ENCODE results near the gene RBM19.

The RBM19 gene

DNA sequence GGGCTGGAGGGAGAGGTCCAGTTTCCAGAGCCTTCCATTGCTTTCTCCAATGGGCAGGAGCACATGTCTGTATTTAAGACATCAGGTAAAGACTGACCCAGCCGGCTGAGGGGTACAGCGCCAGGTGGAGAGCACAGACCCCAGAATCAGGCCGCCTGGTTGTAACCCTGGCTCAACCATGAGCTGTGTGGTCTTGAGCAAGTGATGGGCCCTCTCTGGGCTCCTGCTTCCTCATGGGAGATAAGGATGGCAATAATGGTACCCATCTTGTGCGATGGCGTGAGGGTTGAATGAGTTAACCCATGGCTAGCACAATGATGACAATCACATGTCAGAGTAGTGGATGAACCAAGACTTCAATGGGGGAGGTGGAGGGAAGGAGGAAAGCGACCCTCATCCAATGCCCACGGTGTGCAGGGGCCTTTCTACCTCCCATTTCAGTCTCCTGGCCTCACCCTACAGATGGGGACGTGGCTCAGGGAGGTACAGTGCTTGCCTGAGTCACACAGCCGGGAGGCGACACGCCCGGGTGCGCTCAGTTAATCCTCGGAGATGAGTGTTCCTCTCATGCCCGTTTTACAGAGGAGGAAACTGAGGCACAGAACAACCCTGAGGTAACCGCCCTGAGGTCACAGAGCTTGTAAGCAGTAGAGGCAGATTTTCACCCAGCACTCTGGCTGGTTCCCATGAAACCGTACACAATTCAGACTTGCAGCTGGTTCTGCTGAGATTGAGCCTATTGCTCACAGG is 163.9 kb downstream of the RBM19 start:
- DNase-seq (ENCODE audit: low spot score): no peak

DNA sequence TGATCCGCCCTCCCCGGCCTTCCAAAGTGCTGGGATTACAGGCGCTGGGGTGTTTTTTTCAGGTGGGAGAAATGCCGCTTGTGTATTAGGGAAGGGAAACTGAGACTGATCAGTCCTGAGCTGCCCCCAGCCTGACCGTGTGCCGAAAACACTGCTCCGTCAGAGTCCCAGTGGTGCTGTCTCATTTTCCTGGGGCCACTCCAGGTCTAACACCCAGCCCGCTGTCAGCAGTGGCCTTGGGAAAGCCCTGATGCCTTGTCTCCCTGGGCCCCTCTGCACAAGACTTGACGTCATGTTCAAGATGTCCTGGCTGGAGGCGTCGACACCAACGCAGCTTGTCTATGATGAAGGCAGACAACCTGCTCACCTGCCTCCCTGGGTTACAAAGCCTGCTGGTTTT is 165.9 kb downstream of the RBM19 start:
- DNase-seq (ENCODE audit: low spot score): no peak

DNA sequence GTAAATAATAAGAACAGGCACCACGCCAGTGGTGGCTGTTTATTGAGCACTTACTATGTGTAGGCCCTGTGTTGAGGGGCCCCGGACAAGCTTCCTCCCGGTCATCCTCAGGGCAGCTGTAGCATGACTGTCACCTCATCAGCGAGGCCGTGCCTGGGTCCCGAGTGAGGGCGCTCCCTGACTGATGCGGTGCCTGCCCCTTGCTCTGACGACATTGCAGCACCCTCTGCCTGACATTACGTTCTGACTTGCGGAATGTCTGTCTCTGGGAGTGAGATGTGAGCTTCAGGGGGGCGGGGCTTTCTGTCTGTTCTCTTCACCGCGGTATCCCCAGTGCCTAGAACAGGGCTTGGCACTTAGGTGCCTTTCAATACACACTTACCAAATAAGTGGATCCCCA is 167.6 kb downstream of the RBM19 start:
- DNase-seq (ENCODE audit: low spot score): no peak

DNA sequence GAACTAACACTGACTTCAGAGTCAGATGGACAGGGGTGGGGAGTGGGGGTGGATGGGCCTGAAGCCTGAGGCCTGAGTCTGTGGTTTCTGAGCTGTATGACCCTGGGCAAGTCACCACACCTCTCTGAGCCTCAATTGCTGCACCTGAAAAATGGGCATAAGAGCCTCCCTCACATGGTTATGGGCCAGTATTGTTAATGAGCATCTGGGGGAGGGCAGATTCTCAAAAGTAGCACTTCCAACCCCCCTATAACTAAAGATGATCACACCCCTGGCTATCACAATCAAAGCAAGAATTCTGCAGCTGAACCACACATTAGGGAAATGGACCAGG is 168.6 kb downstream of the RBM19 start:
- no peak for DNase-seq (ENCODE audit: low spot score)

DNA sequence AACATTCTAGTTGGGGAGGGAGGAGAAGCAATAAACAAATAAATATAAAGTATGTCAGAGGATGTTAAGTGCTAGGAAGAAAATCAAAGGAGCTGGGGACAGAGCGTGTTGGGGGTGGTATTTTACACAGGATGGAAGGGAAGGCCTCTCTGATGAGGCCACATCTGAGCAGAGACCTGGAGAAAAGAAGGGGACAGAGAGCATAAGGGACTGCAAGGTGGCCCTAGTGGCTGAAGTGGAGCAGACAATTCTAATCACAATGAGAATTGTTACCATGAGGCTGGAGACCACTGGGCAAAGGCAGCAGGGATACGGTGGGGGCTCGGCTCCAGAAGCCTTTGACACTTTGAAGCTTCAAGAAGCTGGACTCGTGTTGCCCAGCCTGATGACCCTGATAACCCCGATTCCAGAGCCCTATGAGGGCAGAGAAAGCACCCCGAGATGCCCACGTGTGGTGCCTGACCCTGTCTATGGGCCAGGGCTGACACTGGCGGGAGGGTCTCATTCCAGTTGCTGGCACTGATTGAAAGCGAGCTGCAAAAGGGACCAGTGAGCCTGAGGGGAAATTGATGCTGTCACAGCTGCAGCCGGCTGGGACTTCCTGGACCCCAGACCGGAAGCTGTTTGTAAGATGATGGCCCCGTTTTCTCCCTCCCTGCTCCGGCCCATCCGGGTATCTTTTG is 169.1 kb downstream of the RBM19 start:
- DNase-seq (ENCODE audit: low spot score): no peak

DNA sequence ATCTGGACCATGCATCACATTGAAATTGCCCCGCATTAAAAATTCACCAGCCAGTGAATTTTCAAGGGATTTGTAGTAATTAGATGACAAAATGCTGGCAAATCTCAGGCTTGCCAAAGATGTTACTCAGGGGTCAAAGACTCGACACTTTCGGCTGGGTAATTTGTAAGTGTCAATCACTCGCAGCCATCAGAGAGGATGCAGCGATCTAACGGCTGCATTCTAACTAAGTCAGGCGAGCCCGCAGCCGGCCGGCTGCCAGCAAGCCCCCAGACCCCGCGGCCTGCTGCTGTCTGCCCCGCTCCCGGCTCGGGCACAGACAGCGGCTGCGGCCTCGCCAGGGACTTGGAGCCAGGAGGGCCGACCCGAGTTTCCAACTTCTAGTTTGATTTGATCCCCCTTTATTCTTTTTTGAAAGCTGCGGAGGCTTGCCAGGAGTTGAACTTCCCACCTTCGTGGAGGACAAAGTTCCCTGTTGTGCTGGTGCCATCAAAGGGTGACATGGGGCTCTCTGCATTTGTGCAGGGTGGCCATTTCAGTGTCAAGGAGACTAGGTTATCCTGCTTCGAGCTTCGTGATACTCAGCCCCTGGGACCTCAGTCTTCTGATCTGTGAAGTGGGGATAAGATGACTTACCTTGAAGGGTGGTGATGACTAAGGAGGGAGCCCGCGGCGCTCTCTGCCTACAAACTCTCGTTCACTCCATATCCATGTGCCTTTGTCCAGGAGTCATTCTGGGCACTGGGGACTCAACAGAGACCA is 169.9 kb downstream of the RBM19 start:
- DNase-seq (ENCODE audit: low spot score): no peak

DNA sequence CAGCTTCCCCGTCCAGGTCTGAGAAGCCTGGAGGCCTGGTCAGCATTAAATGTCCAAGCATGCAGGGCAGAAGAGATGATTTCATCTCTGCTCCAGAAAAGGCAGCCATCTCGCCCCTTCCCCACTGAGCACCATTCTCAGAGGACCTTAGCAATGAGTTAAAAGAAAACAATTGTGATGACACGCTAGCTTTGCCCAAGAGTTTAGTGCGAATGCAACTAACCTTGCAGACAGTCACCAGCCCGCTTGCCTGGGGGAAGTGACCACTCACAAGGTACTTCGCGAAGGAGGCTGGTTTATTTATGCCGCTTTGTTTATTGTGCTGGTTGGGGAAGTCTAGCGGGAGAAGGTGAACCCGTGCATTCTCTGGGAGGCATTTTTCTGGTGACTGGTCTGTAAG is 170.7 kb downstream of the RBM19 start:
- DNase-seq (ENCODE audit: low spot score): no peak

DNA sequence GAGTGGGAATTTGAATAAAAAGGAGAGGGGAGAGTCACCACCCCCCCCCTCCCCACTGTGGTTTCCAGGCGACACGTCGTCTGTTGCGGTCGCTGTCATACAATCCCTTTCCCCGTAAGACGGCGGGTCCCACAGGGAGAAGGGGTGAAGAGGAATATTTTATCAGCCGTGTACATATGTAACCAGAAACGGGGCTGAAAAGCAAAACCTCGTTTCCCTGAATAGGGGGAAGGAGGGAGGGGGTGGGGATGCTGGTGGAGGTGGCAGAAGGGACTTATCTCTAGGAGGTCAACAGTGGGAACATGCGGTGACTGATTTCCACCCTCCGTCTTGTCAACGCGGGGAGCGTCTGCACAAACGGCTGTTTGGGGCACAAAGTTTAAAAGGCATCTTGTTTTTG is 171.4 kb downstream of the RBM19 start:
- no peak for DNase-seq (ENCODE audit: low spot score)

DNA sequence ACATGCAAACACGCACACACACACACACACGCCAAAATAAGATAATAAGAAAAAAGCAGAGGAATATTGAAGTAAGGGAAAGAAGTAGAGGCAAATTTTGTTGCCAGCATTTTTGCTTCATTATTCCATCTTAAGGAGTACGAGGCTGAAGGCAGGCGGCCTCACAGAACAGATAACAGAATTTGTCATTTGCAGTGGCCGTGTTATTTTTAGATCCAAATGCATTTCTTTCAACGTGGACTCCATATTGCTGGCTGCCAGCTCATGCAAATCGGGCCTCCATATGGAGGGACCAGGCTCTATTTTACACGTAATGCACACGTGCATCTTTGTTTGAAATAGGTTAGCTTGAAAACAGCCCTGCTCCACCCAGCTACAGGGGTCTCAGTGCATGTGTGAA is 172.9 kb downstream of the RBM19 start:
- DNase-seq (ENCODE audit: low spot score): no peak

DNA sequence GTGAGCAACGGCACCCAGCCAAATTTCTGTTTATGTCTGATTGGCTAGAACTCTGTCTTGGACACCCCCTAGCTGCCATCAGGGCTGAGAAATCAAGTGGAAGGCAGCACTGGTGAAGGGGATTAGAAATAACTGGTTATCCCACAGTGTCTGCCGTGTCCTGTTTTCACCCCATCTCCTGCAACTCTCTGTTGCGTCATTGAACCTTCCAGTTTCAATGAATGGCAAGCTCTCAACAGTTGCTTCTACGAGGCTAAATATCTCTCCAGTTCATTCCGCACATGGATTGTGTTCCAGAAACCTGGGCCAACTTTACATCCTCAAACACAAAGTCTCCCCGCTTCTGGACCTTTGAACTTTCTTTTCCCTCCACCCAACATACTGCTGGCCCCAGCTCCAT is 173.7 kb downstream of the RBM19 start:
- no peak for DNase-seq (ENCODE audit: low spot score)

DNA sequence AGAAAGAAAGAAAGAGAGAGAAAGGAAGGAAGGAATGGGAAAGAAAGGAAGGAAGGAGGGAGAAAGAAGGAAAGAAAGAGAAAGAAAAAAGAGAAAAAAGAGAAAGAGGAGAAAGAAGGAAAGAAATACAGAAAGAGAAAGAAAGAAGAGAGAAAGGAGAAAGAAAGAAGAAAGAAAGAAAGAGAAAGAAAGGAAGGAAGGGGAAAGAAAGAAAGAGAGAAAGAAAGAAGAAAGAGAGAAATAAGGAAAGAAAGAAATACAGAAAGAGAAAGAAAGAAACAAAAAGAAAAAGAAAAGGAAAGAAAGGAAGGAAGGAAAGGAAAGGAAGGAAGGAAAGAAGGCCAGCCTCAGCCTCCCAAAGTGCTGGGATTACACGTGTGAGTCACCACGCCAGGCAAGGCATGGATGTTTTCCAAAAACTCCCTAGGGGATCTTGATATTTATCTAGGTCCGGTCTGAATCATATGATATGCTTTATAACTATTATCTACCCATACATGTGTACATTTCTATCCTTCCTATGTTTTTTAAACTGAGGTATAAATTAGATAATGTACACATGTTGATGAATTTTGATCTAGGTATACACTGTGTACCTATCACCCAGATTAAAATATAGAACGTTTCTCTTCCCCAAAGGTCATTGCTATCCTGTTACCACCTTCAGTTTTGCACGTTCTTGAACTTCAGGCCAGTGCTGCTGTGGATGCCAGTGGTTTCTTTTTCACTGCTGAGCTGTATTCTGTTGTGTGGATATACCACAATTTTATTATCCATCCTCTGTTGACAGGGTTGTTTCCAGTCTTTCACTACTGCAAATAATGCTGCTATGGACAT is 177.9 kb downstream of the RBM19 start:
- DNase-seq (ENCODE audit: low spot score): no peak

DNA sequence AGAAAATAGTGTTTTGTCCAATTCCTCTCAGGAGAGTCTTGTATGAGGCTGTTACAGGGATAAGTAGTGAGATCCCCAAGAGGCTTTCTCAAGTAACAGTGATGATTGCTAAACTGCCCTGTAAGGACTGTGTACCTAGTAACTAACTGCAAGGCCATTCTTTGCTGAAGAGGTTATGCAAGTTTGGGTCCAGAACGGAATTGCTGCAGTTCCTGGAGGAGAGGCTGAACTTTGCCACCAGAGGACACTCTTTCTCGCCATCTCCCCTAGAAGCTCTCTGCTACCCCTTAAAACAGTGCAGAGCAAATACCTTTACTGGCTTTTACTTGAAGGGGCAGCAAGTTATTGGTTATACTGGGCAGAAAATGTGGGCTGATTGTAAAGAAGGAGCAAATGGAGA is 180.0 kb downstream of the RBM19 start:
- no peak for DNase-seq (ENCODE audit: low spot score)

DNA sequence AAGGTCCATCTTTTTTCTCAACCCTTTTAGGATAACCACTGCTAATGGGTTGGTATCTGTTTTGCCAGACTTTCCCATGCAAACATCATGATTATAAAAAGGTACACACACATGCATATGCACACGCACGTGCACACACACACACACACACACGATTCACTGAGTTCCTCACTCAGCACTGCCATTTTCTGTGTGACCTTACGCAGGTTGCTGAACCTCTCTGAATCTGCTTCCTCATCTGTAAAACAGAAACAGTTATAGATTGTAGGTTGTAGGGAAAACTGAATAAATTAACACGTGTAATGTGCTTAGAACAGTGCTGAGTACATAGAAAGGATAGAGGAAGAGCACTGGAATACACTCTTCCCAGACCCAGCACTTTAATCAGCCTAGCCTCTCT is 182.3 kb downstream of the RBM19 start:
- DNase-seq (ENCODE audit: low spot score): no peak

DNA sequence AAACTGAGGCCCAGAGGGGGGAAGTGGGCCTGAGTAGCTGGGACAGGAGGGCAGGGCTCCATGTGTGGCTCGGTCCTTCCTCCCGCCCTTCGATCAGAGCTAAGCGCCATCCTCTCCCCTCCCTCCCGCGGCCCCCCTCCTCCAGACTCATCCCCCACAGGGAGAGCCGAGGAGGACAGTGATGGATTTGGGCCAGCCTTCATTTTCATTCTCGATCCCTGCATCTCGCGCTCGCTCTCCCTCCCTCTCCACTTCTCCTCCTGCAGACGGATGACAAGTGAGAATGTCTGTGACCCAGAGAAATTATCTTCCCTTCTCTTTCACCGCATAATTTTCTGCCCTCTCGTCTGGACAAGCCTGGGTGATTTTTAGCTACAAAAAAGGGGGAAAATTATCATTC is 183.3 kb downstream of the RBM19 start:
- no peak for DNase-seq (ENCODE audit: low spot score)

DNA sequence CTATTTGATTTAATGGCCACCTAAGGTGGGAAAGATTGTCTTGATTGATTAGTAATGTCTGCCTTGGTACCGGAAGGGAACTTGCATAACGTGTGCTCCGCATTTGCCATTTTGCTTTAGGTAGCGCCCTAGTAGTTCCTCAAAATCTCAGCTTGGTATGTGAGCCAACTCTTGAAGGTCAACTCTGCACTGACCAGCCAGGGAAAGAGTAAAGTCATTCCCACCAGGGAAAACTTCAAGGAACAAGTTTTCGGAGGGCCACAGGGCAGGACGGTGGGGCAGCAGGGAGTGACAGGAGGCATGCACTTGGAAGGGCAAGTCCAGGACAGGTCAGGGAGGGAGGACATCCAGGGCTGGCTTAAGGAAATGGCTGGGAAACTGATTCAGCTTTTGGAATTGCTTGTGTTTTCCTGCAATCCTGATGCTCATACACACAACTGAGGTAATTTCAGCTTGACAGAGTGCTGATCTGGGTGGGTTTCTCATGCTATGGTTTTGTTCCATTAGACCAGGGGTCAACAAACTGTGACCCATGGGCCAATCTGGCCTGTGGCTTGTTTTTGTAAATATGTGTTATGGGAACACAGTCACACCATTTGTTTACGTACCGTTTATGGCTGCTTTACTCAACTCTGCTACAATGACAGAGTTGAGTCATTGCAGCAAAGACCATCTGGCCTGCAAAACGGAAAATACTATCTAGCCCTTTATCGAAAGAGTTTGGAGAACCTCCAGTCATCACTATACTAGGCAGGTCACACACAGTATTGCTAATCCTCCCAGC is 184.5 kb downstream of the RBM19 start:
- peak; percentile 59 for DNase-seq (ENCODE audit: low spot score)

DNA sequence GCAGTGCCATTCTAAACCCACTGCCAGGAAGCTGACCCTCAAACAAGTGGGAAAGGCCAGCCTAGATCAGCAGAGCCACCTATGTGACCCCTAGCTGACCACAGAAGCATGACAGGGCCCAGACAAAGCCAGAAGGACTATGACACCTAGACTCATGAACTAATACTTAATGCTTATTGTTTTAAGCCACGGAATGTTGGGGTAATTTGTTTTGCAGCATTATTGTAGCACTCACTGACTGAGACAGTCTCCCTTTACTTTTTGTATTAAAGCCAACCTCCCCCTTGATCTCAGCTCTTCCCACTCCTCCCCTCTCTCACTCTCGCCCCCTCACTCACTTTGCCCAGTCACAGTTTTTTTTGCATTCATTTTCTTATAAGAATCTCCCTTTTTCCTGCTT is 186.4 kb downstream of the RBM19 start:
- DNase-seq (ENCODE audit: low spot score): no peak

DNA sequence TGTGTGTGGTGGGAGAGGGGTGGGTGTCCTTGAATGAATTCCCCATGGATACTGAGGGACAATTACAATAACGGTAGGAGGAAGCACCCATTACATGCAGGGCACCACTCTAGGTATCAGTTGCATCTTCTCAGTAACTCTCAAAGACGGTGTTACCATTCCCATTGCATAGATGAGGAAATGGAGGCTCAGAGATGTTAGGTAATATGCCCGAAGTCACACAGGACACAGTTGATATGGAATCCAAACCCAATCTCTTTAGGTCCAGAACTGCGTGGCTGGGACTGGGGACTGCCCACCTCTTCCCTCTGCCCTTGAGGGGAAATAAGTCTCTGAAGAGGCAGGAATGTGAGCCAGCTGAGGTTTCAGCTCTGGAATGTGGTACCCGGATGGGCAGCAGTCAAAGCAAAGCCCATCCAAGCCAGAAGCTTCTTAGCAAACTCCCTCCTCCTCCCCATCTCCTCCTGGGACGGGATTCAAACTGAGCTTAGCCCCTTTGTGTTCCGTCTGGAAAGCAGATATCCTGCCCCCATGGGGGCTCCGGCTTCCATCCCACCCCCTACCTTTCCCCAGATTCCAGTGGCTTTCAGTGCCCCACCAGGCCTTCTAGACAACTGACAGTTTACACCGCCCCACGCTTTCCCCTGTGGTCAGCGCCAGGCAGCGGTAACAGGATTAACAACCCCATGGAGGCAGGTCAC is 187.5 kb downstream of the RBM19 start:
- DNase-seq (ENCODE audit: low spot score): no peak

DNA sequence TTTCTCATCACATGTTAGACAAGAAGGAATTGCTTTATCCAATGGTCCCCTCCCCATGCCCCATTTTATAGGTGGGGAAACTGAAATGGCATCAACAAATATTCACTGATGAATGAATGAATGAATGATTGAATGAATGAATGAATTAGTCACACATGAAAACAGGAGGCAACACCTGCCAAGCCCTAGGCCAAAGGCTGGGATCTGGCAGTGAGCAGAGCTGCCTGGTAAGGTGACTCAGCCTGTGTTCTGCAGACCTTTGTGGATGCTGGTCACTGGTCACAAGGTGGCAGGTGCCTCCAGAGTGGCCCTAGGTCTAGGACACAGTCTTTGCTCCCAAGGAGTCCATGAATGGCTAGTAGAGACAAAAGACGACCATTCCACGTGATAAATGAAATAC is 188.4 kb downstream of the RBM19 start:
- no peak for DNase-seq (ENCODE audit: low spot score)

DNA sequence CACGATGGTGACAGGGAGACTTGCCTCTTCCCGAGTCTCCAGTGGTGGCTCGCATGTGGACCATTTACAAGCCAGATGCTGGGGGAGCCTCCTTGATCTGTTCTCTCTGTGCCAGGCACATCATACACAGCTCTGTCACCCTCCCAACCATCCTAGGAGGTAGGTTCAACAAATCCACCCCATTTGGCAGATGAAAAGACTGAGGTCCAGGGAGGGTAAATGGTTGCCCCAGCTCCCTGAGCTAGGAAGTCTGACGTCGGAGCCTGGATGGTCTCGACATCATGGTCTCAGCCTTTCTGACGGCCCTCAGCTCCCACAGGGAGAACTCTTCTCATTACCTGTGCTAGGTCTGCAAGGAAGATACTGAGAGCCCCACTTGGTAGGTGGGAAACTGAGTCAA is 189.6 kb downstream of the RBM19 start:
- no peak for DNase-seq (ENCODE audit: low spot score)

DNA sequence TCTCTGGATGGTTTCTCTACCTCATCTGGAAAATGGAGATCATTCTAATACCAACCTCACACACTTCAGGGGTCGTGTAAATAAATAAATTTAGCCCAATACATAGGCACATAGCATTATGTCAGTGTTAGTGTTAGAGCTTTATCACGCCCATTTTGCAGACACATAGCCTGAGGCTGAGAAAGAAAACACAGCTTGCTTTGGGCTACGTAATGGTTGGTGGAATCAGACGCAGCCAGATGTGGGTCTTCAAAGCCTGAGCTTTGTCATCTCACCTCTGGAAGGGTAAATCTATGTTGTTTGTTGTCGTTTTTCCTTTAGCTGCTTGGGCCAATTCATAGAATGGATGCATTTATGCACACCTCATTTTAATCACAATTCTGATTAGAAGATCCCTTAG is 191.6 kb downstream of the RBM19 start:
- DNase-seq (ENCODE audit: low spot score): no peak

DNA sequence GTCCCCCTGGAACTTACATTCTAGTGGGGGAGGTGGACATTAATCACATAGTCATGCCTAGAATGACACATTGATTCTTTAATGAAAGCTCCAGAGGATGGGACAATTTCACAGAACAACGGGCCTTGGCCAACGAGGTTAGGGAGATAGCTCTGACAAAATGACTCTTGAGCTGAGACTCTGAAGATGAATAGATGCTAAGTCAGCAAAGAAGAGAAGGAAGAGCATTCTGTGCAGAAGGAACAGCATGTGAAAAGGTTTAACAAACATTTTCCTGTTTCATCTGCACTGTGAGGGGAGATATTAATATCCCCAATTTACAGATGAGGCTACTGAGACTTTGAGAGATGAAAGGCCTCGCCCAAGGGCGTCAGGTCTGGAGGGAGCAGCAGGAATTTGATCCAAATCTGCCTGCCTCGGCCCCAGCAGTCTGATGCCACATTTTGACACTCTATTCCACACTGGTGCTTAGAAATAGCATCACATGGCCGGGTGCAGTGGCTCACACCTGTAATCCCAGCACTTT is 193.6 kb downstream of the RBM19 start:
- no peak for DNase-seq (ENCODE audit: low spot score)

Data from HuH-7 (cell line).